Stomach (tissue), 9 donors: ENCODE results near the gene RGS3. TPM values are rescaled to one million over a fixed set of nuclear protein-coding genes. Genes with fewer than 3 reads are reported as not detected.

ENCODE experiments used
- DNase-seq, 2 donors: peaks; one replicate each; pipeline versions ENCODE4 v3.0.0 to v3.0.0-alpha.2; 2013 to 2019
- H3K27ac ChIP-seq, 5 donors: fragments of 200-600 bp in 4 of 5; sonication (generic) in 4 of 5; one replicate each; pipeline ENCODE4 v1.5.1; 2013 to 2019; ENCODE audit warnings: mild to moderate bottlenecking in 1 of 5, moderate library complexity in 1 of 5
- H3K27me3 ChIP-seq, 3 donors: fragments of 200-600 bp; sonication (generic); one replicate each; pipeline ENCODE4 v1.5.1; 2017 to 2019; ENCODE audit warnings: mixed run types in 1 of 3
- H3K36me3 ChIP-seq, 4 donors: fragments of 200-600 bp; sonication (generic); 1 replicate in 3 of 4; 2 replicates in 1 of 4; pipeline ENCODE4 v1.5.1; 2016 to 2019
- H3K4me1 ChIP-seq, 4 donors: fragments of 200-600 bp; sonication (generic); one replicate each; pipeline ENCODE4 v1.5.1; 2016 to 2019
- H3K4me3 ChIP-seq, 4 donors: fragments of 200-600 bp; sonication (generic) in 3 of 4; one replicate each; pipeline ENCODE4 v1.5.1; 2016 to 2019; ENCODE audit warnings: mild to moderate bottlenecking in 1 of 4
- H3K9me3 ChIP-seq, 4 donors: fragments of 200-600 bp; sonication (generic); one replicate each; pipeline ENCODE4 v1.5.1; 2016 to 2019
- EP300 ChIP-seq: sonication (generic); formaldehyde crosslinking; IDR thresholded peaks from one replicate; pipeline ENCODE4 v1.6.1; 2017; ENCODE audit warnings: antibody characterized with exemption
- POLR2A ChIP-seq, 4 donors: fragments of 450-650 bp; IDR thresholded peaks; one replicate each; pipeline ENCODE4 v1.6.1; 2016; ENCODE audit warnings: antibody characterized with exemption in 4 of 4, control low read depth in 2 of 4, mild to moderate bottlenecking in 1 of 4, moderate library complexity in 1 of 4
- POLR2AphosphoS5 ChIP-seq, 3 donors: sonication (generic); formaldehyde crosslinking; IDR thresholded peaks; one replicate each; pipeline ENCODE4 v1.6.1; 2016; ENCODE audit warnings: antibody characterized with exemption in 3 of 3
- WGBS, 5 donors: extraction: QIAGEN DNeasy Blood & Tissue Kit in 3 of 5; methylation state at CpG; one replicate each; pipeline versions ENCODE4 v1.1.5 to v1.1.7; 2013 to 2018; 5-methylcytosine and 5-hydroxymethylcytosine counted together
- intact Hi-C: fragments of 100-400 bp; cut with DNase I; formaldehyde crosslinking; loops from one replicate; pipeline ENCODE4 v1.15.1; 2023; ENCODE audit warnings: low total_unique reads
- polyA plus RNA-seq, 3 donors: library from polyadenylated mRNA; stranded (reverse); fragments of 200-250 nt; gene quantifications; one replicate each; pipeline ENCODE4 v1.2.3, GENCODE V29; 2013
- total RNA-seq, 5 donors: library from RNA; depleted of rRNA; stranded (reverse); fragments of >200 nt; gene quantifications; one replicate each; pipeline versions ENCODE4 v1.1.0 to v1.2.3, GENCODE V29; 2014 to 2016
- TF ChIP-seq, protein P1 (sequence below), 7 experiments: fragments of 450-650 bp in 4 of 7; fragments of 200-600 bp in 3 of 7; sonication (generic) in 3 of 7; IDR thresholded peaks; one replicate each; pipeline ENCODE4 v1.5.1; 2016 to 2019; ENCODE audit warnings: antibody characterized with exemption in 7 of 7, control low read depth in 2 of 7, mild to moderate bottlenecking in 1 of 7
- donor health status: healthy with polysubstance abuse.
- donor health status: Bipolar disorder and iron deficiency.
- donor health status: healthy.

RGS3 gene
- total and polyA plus RNA-seq, 8 donors = 26.6 to 71.4 (median 35.7) TPM

DNA sequence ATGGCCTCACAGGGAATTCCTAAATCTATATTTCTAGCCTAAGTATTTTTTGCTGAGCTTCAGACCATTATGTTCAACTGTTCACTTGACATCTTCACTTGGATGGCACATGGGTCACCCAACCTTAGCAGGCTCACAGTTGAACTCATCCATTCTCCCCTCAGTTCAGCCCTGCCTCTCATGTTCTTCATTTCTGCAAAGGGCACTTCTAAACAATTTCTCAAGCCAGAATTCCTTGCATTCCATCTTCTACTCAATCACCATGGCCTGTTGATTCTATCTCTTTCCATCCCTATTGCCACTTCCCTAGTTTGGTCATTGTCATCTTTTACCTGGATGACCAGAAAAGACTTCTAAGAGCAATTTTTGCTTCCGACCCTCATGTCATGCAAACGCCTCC, 7.3 kb upstream of the RGS3 start:
- peaks cover 4 to 34% (median 27%) of the 10 kb centered on the region in 4 donors for H3K4me1 ChIP-seq

DNA sequence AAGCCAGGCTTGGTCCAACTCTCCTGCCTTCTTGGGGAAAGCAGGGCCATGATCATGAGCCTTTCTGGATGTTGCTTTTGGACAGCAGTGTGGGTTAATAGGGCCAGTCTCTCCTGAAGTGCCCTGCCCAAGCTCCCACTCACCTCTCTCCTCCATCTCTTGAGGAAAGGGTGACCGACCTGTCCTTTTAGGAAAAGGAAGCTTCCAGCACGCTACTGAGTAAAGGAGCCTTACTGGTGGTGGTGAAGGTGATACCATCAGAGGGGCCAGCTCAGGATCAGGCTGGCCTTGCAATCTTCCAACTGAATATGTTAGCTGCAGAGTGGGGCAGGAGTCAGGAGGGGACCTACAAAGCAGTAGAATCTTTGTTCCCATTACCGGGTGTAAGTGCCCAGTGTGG, 2.2 kb upstream of the RGS3 start:
- WGBS, 5 donors = 86 to 97% (median 92%) methylated on average over 3 of the region's 3 CpGs
- TF ChIP-seq, protein P1, sequence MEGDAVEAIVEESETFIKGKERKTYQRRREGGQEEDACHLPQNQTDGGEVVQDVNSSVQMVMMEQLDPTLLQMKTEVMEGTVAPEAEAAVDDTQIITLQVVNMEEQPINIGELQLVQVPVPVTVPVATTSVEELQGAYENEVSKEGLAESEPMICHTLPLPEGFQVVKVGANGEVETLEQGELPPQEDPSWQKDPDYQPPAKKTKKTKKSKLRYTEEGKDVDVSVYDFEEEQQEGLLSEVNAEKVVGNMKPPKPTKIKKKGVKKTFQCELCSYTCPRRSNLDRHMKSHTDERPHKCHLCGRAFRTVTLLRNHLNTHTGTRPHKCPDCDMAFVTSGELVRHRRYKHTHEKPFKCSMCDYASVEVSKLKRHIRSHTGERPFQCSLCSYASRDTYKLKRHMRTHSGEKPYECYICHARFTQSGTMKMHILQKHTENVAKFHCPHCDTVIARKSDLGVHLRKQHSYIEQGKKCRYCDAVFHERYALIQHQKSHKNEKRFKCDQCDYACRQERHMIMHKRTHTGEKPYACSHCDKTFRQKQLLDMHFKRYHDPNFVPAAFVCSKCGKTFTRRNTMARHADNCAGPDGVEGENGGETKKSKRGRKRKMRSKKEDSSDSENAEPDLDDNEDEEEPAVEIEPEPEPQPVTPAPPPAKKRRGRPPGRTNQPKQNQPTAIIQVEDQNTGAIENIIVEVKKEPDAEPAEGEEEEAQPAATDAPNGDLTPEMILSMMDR (IDR thresholded peaks at IDR 0.05) = no peak
- TF ChIP-seq POLR2A (IDR thresholded peaks at IDR 0.05) (no peak), POLR2AphosphoS5 (IDR thresholded peaks at IDR 0.05) (no peak)
- intact Hi-C loops = loop anchor here (10.0 kb wide), 1 partner anchor 114 kb away; no protein-coding TSS in a partner anchor
- Histone ChIP-seq H3K4me1 (peaks cover 2 to 42% (median 31%) of the 10 kb centered on the region in 4 donors), H3K4me3 (no peak overlapping the region), H3K9me3 (no peaks in the 10 kb centered on the region), H3K36me3 (no peaks in the 10 kb centered on the region), H3K27ac (no peak overlapping the region), H3K27me3 (no peaks in the 10 kb centered on the region)
- DNase-seq = no peak

More for the DNA sequence above, 7.3 kb upstream of the RGS3 start:
- Histone ChIP-seq H3K27me3 (no peaks in the 10 kb centered on the region), H3K27ac (peak overlapping the region in 4 of 5 donors; percentile 86 to 90 (median 88)), H3K9me3 (no peaks in the 10 kb centered on the region), H3K36me3 (no peaks in the 10 kb centered on the region), H3K4me3 (no peak overlapping the region)
- no peak for DNase-seq
- 93 to 98% (median 95%) methylated on average over 2 of the region's 2 CpGs for WGBS, 5 donors
- intact Hi-C loops = no loop called here
- TF ChIP-seq EP300 = no peak
- no peak for TF ChIP-seq POLR2A (IDR thresholded peaks at IDR 0.05)
- TF ChIP-seq POLR2AphosphoS5 (IDR thresholded peaks at IDR 0.05) = no peak
- TF ChIP-seq, protein P1 (IDR thresholded peaks at IDR 0.05) = no peak

DNA sequence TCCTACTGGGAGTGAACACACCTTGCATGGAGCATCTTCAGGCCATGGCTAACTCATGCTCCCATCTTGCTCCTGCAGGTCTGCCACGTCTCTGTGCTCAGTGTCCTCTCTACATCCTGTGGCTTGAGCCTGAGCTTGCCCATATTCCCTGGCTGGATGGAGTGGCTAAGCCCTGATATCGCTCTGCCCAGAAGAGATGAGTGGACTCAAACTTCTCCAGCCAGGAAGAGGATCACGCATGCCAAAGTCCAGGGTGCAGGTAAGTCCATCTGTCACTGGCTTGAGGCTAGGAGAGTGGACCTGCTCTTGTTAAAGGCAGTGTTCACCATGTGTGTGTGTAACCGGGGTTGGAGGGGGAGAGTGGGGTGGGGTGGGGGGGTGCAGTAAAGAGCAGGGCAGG, 1.6 kb upstream of the RGS3 start:
- Histone ChIP-seq H3K4me1 (peaks cover 0 to 35% (median 28%) of the 10 kb centered on the region in 4 donors), H3K4me3 (no peak overlapping the region), H3K9me3 (no peaks in the 10 kb centered on the region), H3K27me3 (no peaks in the 10 kb centered on the region), H3K27ac (no peak overlapping the region), H3K36me3 (no peaks in the 10 kb centered on the region)
- WGBS, 5 donors = 93 to 94% (median 93%) methylated on average over 4 of the region's 4 CpGs
- no peak for TF ChIP-seq POLR2A (IDR thresholded peaks at IDR 0.05)
- TF ChIP-seq, protein P1 (IDR thresholded peaks at IDR 0.05) = no peak
- TF ChIP-seq EP300 = no peak
- DNase-seq = no peak
- intact Hi-C loops = loop anchor here (10.0 kb wide), 1 partner anchor 113 kb away; no protein-coding TSS in a partner anchor

DNA sequence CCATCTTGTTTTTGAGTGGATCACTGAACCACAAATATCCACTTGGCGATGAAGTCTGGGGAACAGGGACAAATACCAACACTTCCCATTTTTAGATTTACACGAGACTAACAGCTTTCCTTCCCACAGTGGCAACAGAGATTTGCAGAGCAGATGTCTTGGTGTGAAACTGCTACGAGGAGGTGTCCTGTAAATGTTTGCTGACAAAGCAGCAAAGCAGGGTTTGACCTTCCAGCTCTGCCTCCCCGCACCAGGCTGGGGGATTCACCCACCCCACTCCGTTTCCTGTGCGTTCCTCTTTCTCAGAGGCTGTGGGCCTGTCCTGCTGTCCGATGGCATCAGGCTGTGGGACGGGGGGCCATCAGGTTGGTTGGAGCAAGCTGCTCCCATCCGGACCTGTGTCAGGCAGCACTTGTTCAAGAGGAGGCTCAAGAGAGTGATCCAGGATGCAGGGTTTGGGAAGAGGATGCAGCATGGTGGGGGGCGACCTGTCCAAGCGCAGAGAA, 693 bp upstream of the RGS3 start:
- Histone ChIP-seq H3K36me3 (no peaks in the 10 kb centered on the region), H3K9me3 (no peaks in the 10 kb centered on the region), H3K27me3 (no peaks in the 10 kb centered on the region), H3K4me3 (peak overlapping the region in 2 of 4 donors; percentile 47 to 51), H3K27ac (peak overlapping the region in 2 of 5 donors; percentile 83 to 85), H3K4me1 (peaks cover 0 to 34% (median 28%) of the 10 kb centered on the region in 4 donors)
- TF ChIP-seq, protein P1 (IDR thresholded peaks at IDR 0.05) = no peak
- TF ChIP-seq POLR2A (IDR thresholded peaks at IDR 0.05) (no peak), EP300 (no peak)
- WGBS, 5 donors = 86 to 89% (median 88%) methylated on average over 9 to 11 of the region's 11 CpGs
- intact Hi-C loops = loop anchor here (10.0 kb wide), 1 partner anchor 112 kb away; no protein-coding TSS in a partner anchor
- no peak for DNase-seq
